Measurements from ENCODE around the gene CD84. TPM values are rescaled to one million over a fixed set of nuclear protein-coding genes. Genes with fewer than 3 reads are reported as not detected.

Gene CD84, protein sequence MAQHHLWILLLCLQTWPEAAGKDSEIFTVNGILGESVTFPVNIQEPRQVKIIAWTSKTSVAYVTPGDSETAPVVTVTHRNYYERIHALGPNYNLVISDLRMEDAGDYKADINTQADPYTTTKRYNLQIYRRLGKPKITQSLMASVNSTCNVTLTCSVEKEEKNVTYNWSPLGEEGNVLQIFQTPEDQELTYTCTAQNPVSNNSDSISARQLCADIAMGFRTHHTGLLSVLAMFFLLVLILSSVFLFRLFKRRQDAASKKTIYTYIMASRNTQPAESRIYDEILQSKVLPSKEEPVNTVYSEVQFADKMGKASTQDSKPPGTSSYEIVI
- total RNA-seq (2022; extraction: Qiagen RNA extraction), result not detected in 5 replicates

GRCh38 chr1:160579216-160579701 is at the start of gene CD84:
CD84 (minus strand) TSS chr1:160579496; CDS start chr1:160579437, 59 bp downstream.

GRCh38 chr1:160522622-160523345 is 56.5 kb downstream of the CD84 start, which contains the start of gene SLAMF6:
SLAMF6 (minus strand) TSS chr1:160523255; CDS start chr1:160523192, 63 bp downstream.

Other genes with a start within 250 kb of the CD84 start
- gene COPA, start 236.2 kb downstream of the CD84 start, total RNA-seq (2022; extraction: Qiagen RNA extraction), result 74.1 to 94.3 TPM (median 86.1 TPM) in 5 replicates
- gene NCSTN, start 236.1 kb downstream of the CD84 start, total RNA-seq (2022; extraction: Qiagen RNA extraction), result 38.1 to 48.5 TPM (median 46.2 TPM) in 5 replicates
- 0.38 to 0.74 TPM (median 0.39 TPM) in 5 replicates for gene NHLH1, start 212.4 kb downstream of the CD84 start, total RNA-seq (2022; extraction: Qiagen RNA extraction)
- gene VANGL2, start 178.9 kb downstream of the CD84 start, total RNA-seq (2022; extraction: Qiagen RNA extraction), result 0.57 to 0.82 TPM (median 0.79 TPM) in 5 replicates
- gene SLAMF6, start 56.2 kb downstream of the CD84 start, total RNA-seq (2022; extraction: Qiagen RNA extraction), result not detected in 5 replicates
- not detected in 5 replicates for gene SLAMF1, start 67.5 kb upstream of the CD84 start, total RNA-seq (2022; extraction: Qiagen RNA extraction)
- gene CD48, start 132.3 kb upstream of the CD84 start, total RNA-seq (2022; extraction: Qiagen RNA extraction), result not detected in 5 replicates
- gene SLAMF7, start 159.8 kb upstream of the CD84 start, total RNA-seq (2022; extraction: Qiagen RNA extraction), result 1.3 to 2.9 TPM (median 1.6 TPM) in 5 replicates
- 0.07 to 0.19 TPM (median 0.14 TPM) in 4 of 5 replicates, not detected in the other for gene LY9, start 216.7 kb upstream of the CD84 start, total RNA-seq (2022; extraction: Qiagen RNA extraction)